Midbrain (tissue), 1 donor: ENCODE data around the gene GET4.

Experiments
- DNase-seq: peaks from one replicate; lab custom pipeline; 2025; lab: John Stamatoyannopoulos, UW

GET4 gene

DNA sequence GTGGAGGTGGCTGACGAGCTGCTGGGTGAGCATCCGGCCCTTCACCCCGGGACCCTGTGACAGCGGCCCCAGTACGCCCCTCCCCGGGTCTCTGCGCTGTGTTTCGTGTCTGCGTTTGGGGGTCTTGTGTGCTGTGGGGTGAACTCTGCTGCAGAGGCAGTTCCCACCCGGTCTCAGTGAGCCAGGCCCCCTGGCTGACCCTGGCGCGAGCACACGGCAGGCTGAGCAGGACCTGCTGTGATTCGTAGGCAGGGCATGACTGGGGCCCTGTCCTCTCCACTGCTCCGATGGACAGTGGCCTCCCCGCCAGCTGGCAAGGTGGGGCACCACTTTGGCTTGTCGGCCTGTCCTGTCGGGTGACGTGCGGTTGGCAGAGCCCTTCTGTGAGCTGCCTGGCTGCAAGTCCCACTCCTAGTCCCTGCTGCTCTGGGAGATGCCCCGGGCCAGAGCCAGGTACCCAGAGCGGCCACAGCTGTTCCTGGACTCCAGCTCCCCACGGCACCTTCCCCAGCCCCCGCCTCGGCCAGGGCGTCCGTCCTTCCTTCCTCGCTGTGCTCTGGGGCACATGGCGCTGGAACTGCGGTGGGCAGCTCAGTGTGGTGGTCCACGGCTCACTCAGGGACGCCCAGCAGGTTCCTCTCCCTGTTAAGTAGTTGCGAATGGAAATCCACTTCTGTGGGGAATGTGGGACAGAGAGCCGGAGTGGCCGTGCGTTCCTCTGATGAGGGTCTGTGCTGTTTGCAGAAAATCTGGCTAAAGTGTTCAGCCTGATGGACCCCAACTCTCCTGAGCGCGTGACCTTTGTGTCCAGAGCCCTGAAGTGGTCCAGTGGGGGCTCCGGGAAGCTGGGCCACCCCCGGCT is 10.5 kb downstream of the GET4 start:
- DNase-seq, result no peak

DNA sequence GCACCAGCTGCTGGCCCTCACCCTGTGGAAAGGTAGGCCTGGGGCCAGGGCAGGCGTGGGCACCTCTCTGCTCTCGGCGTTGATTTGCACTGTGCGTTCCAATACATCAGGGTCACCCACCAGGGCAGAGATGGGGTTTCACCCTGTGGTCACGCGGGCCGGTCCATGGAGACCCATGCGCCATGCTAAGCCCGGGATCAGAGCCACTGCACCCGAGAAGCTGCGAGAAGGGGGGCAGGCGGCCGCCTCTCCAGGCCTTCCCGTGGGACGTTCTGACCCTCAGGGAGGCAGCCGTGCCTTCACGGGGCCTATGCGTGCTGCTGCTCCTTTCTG is 11.1 kb downstream of the GET4 start:
- no peak for DNase-seq

- no peak for DNase-seq
Measured at GRCh38 chr7:888081-889024, 12.0 kb downstream of the GET4 start.

GRCh38 chr7:889025-889390 is 12.7 kb downstream of the GET4 start:
- DNase-seq, result no peak

GRCh38 chr7:889391-889790 is 13.0 kb downstream of the GET4 start:
- DNase-seq, result no peak

GRCh38 chr7:890868-891267 is 14.5 kb downstream of the GET4 start:
- no peak for DNase-seq

DNA sequence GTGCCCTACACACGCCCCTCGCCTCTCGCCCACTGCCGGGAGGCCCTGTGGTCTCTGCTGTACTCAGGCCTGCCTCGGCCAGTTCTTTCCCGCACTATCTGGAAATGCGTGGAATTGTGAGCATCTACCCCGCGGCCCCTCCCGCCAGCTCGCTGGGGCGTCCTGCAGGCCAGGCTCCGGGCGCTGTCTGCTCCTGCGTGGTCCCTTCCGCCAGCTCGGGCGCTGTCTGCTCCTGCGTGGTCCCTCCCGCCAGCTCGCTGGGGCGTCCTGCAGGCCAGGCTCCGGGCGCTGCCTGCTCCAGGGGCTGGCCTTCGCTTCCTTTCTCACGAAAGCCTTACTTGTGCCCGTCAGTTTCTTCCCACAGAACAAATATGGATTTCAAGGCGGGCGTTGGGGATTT is 14.9 kb downstream of the GET4 start:
- DNase-seq, result no peak

GRCh38 chr7:891805-892204 is 15.5 kb downstream of the GET4 start:
- no peak for DNase-seq

- DNase-seq, result no peak
Measured at GRCh38 chr7:892648-893593, 16.6 kb downstream of the GET4 start.

GRCh38 chr7:893686-894085 is 17.3 kb downstream of the GET4 start:
- DNase-seq, result no peak

- no peak for DNase-seq
Measured at GRCh38 chr7:894164-894867, 18.0 kb downstream of the GET4 start.

DNA sequence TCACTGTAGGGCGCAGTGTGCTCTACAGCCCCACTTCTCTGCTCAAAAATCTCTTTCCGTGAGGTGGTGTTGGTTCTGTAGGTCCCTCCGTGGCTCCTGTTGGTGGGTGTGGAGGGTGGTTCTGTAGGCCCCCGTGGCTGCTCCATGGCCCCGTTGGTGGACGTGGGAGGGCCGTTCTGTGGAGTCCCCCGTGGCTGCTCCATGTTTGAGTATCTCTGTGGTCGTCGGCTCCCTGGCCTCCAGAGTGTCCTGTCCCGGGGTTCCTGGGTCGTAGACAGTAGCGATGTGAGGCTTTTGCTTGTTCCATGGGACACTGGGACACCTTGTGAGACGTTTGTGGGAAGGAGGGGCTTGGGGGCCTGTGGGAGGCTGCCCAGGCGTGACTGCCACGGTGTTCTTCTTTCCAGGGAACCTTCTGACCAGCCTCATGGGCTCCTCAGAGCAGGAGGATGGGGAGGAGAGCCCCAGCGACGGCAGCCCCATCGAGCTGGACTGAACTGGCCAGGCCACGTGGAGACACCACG is 18.6 kb downstream of the GET4 start:
- no peak for DNase-seq

DNA sequence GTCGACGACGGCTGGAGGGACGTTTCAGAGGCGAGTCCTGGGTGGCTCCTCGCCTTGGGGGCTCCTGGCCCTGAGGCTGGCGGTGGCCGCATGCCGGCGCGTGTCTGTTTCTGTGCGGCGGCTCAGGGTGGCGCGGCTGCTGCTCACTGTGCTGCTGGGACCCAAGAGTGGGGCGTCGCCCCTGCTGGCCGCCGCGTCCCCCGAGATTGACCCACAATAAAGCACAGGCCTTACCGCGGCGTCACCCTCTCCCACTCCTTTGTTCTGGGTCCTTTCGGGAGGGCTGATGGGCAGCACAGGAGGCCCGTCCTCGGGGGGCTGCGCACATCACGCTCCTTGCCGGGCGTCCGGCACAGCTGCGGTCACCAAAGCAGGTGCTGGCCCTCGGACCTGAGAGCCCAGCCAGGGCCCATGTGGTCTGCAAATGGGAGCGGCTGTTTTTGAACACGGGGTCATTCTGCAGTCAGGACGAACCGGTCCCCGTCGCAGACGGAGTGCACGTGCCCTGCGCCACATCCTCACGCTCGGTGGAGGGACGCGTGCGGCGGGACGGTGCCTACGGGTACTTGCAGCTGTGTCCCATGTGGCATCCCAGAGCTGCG is 19.2 kb downstream of the GET4 start:
- no peak for DNase-seq

DNA sequence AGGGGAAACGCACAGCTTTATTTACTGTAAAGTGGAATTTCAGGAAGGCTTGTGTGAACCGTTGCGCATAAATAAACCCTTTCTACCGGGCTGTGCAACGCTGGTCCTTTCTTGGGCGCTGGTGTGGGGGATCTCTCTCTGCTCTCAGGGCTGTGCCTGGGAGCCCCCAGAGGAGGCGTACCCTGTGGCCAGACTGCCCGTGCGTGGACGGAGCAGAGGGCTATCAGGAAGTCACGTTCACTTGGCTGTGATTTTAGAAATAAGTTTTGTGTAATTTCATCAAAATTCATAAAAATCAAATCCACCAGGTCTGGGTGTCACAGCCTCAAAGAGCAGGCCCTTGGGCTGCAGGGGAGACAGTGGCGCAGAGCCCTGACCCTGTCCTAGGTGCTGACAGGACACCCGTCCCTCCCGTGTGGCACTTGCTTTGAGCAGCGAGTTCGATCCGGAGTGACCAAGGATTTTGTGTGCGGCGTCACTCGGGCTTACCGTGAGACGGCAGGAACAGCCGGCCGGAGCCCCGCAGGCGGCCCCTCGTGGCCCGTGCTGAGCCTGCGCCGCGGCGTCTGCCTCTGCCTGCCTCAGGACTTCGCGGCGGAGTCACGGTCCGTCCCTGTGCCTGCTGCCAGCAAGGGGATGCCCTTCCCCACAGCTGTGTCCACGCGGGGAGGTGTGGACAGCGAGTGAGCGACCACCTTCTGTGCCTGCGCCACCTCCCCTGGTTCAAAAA is 20.2 kb downstream of the GET4 start:
- DNase-seq, result no peak

GRCh38 chr7:897086-897485 is 20.7 kb downstream of the GET4 start:
- DNase-seq, result no peak

DNA sequence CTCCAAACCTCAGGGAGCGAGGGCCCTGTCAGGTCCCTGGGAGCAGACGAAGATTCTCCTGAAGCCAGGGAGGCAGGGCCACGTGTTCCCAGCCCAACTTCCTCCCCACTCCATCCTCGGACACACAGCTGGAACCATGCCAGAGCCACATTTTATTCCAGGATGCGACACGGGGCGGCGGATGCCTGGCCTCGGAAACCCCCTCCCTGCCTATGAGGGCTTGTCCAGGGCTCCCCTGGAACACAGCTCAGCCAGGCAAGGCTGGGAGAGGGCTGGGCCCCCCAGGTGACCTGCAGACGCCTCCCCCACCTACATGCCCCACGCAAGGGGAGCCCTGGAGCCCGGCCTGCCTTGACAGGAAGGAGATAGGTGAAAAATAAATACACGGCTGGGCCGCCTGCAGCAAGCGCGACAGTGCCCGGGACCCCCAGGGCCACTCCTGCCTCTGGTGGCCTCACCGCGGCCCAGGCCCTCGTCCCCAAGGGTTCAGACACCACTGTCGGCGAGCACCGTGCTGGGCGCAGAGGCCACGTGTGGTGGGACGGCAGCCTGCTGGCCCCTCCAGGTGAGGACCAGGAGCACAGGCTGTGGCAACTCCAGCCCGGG is 21.5 kb downstream of the GET4 start:
- no peak for DNase-seq

DNA sequence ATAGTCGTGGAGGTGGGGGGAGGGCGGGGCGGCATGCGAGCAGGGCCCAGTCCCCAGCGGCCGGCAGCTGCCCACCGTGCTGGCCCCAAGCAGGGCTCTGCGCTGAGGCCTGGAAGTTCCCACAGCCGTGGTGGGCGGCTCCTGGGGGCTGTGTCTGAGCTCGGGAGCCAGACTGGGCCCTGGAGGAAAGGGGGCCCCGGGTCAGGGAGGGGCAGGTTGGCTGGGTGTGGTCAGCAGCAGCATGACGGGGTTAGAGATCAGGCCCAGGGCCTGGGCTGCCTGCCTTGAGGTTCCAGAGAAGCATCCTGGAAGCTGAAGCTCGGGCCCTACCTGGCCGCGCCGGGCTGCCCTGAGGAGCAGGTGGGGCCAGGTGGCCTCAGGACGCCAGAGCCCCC is 22.1 kb downstream of the GET4 start:
- DNase-seq, result no peak

DNA sequence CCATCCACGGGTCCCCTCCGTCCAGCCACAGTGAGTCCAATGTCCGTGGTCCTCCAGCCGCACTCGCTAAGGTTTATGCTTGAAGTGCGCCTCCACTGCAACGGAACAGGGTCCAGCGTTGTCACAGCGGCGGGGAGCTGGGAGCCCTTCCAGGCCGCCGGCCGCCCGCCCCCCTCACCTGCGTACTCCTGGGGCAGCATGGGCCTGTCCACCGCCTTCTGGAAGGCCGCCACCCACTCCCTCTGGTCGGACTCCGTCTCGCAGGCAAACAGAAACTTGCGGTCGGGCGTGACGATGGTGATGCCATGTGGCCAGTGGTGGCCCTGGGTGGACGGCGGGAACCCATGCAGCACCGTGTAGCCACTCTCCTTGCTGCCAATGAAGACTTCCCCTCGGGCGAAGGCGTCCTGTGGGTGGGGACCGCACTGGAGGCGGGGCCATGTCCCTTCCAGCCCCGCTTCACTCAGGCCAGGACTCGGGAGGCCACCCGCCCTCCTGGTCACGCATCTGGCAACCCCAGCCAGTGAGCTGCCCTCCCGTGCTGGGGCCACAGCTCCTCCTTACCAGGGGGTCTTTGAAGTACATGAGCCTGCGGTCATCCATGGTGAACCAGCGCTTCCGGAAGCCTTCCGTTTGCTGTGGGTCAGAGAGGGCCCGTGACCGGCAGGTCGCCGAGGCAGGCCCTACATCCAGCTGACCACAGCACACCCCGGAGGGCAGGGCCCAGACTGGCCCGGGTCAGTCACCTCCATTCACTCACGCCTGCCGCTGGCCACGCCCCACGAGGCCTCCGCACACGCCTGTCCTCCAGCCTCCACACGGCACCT is 22.7 kb downstream of the GET4 start:
- DNase-seq, result no peak

DNA sequence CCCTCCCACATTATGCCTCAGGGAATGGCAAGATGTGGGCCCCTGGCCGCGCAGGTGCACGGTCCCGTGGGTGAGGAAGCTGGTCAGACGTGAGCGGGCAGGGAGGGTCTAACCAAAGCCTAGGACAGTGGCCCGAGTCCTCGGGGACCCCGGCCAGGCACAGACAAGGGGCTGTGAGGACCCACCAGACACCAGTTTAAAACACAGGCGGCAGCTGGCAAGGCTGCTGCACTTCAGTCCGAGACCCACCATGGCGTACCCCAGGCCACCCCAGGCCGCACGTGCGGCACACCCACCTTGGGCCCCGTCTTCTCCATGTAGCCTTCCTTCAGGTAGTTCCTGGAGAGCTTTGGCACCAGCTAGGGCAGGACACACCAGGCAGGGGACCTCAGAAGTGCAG is 23.5 kb downstream of the GET4 start:
- no peak for DNase-seq
